Measurements from ENCODE around the gene FABP1. TPM values are rescaled to one million over a fixed set of nuclear protein-coding genes. Genes with fewer than 3 reads are reported as not detected.

Gene FABP1
- total RNA-seq, result not detected in 2 replicates

DNA sequence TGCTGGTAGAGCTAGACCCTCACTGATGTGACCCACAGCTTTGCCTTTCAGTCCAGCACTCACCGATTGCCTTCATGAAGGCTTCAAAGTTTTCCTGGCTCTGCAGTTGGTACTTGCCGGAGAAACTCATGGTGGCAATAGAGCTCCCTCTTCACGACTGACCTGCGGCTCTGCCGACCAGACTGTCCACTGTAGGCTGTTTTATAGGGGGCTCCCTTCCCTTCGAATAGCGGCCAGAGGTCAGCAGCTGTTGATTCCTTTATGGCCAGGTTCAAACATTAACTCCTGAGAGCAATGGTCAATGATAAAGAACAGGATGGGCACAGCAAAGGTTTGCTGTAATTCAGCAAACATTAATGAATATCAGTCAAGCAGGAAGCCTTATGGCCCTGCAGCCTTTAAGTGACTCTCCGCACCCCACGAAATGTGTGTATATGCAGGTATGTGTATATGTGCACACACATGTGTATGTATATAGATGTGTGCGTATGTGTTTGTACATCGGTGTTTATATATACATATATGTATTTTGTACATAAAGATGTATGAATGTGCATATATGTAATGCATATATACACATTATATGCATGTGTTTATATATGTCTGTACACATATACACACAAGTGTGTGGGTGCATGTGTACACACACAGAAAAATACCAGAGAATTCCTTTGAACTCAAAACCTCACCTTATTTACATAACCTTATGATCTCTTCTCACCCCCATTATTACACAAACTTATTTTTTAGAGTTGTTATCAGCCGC lies at the start of gene FABP1:
Gene FABP1, minus strand, starts transcription at position 175 of the 766 bp plus-strand sequence. Its CDS starts 45 bp downstream, at position 130.
- DNase-seq (ENCODE audit: low read depth, low spot score), result no peak

DNA sequence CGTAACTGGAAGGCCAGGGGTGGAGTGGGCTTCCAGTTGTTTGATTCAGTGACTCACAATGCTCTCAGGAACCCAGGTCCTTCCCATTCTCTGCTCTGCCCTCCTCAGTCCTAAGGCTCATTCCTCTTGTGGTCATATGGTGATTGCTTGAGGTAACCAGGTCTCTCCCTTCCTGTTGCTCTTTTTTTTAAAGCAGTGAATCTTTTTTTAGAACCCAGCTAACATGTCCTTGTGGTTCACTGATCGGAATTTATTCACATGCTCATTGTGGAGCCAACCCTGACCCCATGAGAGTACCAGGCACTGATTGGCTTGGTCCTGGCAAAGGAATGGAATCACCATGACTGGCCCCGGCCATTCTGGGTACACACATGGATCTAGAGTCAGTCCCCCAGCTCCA lies 49.7 kb upstream of the FABP1 start:
- DNase-seq (ENCODE audit: low read depth, low spot score), result no peak

DNA sequence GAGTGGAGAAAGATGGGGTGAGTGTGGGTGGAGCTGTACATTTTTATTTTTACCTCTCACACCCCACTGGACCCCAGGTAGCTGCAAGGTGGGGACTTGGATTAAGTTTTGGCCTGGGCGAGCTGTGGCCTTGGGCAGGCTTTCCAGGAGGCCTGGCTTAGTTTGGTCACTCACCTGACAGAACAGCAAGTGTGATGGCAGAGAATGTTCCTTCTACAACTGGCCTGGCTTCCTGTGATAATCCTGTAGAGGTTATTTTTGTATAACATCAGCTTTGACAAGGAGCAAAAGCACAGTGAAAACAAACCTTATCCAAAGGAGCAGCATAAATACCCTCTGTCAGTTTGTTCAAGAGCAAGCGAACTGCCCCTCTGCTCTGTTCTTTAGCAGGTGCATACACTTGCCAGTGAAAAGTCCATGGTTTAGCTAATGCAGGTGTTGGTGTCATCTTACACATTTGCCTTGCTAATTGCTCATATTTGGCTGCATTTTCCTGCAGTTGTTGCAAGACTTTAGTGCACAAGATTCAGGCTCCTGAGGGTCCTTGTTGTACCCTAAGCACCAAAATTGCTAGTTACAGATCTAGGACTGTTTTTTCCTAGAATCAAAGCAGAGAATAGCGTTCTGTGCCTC lies 48.6 kb upstream of the FABP1 start:
- no peak for DNase-seq (ENCODE audit: low read depth, low spot score)

DNA sequence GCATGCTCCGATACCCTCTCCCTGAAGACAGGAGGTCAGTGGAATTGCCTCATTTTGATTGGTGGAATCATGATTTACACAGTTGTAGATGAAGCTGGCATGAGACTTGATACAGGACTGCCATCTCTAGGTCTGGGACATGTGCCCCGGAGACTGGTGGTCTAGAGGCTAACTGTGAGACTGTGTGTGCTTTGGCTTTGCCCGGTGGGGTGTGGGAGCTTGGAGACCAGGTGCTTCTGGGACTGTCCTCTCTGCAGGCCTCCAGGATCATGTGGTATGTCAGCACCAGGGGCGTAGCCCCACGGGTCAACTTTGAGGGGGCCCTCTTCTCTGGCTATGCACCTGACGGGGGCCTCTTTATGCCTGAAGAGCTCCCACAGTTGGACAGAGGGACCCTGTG lies 45.0 kb upstream of the FABP1 start:
- no peak for DNase-seq (ENCODE audit: low read depth, low spot score)

DNA sequence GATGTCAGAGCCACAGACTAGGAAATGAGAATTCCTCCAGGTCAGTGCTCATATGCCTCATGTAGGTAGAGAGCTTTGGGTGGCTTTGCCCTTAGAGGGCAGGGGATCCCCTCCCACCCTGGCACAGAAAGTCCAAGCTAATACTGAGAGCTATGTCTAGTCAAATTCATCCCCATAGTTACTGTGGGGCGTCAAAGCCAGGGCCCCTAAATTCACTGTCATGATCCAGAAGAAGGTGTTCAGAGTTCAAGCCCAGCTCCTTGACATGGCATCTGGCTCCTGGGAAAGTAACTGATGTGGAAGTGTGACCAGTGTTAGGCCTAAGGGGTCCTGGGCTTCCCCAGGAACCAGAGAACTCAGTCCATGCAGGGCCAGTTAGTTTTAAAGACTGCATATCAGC lies 44.1 kb upstream of the FABP1 start:
- DNase-seq (ENCODE audit: low read depth, low spot score), result no peak

DNA sequence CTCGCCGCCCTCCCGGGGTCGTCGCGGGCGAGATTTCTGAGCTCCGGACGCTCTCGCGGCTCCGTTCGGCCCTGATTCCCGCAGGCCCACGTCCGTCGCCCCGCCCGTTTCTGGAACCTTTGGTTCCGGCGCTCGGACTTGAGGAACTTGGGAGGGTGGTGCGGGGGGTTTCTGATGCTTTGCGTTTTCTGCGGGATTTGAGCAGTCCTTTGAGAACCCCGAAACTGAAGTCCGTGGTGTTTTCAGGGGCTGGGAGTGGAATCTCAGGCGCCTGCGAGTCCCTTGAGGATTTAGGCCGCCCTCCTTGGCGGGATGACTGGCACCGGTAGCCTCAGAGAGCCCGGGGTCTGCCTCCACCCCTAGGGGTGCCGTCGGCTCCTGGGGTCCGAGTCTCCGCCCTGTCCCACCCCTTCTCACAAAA lies 42.6 kb upstream of the FABP1 start:
- no peak for DNase-seq (ENCODE audit: low read depth, low spot score)

DNA sequence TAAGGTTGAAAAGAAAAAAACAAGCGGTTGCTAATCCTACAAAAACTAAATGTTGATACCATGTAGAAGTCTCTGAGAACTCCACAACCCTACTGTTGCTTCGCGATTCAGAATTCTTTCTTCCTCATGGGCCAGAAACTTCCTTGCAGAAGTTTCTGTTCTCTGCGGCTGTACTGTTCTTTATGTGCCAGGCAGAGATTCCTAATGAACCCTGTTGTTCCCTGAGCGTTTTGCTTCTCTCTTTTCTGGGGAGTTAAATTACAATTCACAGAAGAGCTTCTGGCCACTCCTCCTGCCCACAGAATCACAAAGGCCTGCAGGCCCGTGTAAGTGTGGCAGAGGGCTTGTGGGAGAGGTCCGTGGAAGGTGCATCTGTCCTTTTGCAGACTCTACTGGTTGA lies 40.5 kb upstream of the FABP1 start:
- DNase-seq (ENCODE audit: low read depth, low spot score), result no peak

DNA sequence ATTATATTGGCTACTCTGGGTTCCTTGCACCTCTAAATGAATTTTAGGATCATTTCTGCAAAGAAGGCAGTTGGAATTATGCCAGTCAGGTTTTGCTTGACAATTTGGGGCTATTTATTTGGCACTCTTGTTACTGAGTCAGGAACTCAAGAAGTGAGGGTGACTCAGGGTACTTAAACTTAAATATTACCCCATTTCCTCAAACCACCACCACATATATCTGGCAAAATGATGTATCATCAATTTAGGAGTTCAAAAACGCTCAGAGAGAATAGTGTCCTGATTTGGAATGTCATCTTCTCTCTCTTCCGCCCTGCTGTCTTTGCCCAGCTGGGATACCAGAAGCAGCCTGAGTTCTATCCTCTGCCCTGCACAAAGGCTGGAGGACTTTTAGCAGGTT lies 39.9 kb upstream of the FABP1 start:
- no peak for DNase-seq (ENCODE audit: low read depth, low spot score)

DNA sequence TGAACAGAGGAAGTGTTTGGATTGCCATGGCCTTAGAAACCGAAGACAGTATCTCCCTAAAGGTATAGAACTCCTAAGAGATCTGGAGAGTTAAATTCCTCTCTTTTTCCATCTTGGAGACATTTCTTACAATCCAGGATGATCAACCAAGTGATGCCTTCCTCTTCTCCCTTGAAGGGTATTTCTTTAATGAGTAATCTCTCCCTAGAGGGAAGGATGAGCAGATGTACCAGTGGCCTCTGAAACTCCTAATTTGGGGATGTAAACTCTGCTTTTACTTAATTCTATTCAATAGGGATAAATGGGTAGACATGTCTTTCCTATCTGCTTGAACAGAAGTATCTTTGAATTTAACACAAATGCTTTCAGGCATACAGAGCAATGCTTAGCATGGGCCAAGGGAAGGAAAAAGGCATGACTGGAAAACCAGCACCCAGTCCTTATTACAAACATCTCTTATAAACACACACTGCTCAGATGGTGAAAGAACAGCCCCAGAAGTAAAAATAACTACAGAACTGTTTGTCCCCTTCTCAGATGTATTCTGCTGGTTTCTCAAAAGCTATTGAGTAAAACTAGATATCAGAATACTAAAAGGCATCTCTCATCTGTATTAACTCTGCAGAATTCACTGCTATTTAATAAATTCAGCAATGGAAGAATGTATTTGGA lies 37.6 kb upstream of the FABP1 start:
- no peak for DNase-seq (ENCODE audit: low read depth, low spot score)

DNA sequence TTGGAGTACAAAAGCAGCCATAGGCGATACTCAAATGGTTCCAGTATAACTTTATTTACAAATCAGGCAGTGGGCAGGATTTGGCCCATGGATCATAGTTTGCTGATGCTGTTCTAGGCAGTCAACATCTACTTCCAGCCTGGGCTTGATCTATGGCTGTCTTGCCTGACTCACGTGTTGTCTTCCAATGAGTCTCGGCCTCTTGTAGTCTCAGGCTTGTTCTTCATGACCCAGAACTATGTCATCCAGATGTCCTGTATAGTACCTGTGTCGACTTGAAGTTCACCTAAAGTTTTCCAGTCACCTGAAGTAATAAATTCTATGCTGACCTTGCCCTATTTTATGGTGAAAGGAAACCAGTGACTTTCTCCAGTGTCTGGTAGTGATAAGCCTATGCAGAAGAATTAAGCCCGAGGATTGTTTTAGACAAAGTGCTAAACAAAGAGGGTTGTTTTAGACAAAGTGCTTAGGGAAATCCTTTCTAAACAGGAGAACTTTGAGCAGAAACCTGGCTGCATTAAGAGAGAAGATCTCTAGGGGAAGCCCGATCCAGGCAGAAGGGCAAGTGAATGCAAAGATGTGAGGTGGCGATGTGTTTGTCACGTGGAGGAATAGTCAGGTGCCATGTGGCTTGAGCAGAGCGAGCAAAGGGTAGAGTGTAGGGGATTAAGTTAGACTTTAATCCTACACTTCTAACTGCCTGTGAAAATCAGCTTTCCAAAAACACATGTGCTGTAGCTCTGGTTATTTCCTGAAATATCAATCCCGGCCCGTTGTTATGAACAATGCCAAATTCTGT lies 33.8 kb upstream of the FABP1 start:
- DNase-seq (ENCODE audit: low read depth, low spot score), result no peak

DNA sequence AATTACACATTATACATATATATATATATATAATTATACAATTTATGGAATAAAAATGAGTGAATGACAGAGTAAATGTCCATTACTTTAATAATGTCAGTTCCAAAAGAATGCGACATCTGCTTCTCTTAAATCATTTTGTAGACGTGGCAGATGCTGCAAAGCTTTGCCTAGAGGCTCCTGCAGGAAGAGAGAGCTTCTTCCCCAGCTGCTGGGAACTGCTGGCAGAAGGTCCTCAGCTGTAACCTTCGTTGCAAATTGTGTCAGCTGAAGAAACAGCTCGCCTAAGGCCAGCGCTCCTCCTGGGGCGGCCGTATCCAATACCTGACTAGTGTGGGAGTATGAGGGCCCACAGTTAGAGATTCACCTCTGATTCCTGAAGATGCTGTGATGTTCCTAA lies 32.7 kb upstream of the FABP1 start:
- DNase-seq (ENCODE audit: low read depth, low spot score), result no peak

DNA sequence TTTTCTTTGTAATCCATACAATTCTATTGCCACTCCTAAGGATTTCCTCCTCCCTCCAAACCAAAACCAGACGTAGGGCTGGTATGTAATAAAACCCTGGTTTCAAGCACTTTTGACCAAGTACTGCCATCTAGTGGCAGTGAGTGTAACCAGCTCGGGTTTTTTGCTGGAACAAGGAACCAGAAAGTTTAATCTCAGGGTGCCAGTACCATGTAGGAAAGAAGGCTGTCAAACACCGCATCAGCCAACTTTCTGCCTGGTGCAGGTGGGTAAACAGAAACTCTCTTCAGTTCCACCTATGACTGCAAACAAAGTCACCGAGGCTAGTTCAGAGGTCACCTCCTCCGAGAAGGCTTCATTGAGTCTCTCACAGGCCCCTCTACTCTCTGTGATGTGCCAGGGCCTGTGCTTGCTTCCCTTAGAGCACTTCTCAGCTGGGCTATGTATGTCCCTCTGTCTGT lies 32.1 kb upstream of the FABP1 start:
- no peak for DNase-seq (ENCODE audit: low read depth, low spot score)

DNA sequence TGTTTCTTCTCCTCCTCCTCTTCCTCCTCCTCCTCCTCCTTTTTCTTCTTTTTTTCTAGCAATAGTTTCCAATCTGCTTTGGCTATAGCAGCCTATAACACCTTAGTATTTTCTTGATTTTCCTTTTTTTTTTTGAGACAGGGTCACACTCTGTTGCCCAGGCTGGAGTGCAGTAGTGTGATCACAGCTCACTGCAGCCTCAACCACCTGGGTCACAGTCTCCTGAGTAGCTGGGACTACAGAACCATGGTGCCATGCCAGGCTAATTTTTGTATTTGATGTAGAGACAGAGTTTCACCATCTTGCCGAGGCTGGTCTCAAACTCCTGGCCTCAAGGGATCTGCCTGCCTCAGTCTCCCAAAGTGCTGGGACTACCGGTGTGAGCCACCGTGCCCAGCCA lies 31.6 kb upstream of the FABP1 start:
- DNase-seq (ENCODE audit: low read depth, low spot score), result no peak

DNA sequence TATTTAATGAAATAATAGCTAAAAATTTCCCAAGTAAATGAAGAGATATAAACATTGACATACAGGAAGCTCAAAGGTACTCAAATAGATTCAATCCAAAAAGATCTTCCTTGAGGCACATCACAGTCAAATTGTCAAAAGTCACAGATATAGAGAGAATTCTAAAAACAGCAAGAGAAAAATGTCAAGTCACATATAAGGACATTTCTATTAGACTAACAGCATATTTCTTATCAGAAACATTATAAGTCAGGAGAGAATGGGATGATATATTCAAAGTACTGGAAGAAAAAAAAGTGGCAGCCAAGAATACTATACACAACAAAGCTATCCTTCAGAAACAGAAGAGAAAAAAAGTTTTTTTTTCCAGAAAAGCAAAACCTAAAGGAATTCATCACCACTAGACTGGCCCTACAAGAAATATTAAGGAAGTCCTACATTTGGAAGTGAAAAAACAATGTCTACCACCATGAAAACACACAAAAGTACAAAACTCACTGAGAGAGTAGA lies 21.1 kb upstream of the FABP1 start:
- DNase-seq (ENCODE audit: low read depth, low spot score), result no peak

DNA sequence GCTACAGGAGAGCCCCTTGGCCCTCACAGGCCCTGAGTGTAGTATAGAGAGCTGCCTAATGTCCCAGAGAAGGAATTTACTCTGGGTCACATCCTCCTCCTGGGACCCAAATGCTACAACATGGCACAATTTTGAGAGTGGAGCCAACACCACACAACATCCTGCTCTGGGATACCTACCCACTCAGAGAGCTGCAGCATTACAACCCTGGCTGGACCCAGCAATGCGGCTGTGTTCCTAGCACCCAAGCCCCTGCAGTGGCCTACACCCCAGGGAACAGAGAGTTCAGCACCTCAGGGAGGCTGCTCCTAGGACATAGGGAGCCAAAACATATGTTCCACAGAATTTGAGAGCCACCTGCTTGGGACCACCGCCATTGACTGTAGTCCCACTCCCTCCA lies 19.3 kb upstream of the FABP1 start:
- DNase-seq (ENCODE audit: low read depth, low spot score), result no peak

DNA sequence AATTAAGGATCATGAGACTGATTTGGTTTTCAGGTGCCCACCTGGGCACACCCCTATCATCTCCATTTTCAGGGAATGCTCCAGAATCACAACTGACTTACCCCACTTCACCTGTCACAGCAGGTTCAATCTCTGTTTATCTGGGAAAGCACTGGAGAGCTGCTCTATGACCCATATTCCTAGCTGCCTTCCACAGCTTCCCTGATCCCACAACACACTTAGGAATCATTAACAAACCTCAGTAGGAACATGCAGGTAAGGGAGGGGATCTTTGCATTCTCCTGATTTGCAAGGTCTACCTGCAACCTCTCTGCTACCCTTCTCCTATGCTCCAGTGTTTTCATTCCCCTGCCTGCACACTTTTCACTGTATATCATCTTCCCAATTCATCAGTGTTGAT lies 18.7 kb upstream of the FABP1 start:
- DNase-seq (ENCODE audit: low read depth, low spot score), result no peak

DNA sequence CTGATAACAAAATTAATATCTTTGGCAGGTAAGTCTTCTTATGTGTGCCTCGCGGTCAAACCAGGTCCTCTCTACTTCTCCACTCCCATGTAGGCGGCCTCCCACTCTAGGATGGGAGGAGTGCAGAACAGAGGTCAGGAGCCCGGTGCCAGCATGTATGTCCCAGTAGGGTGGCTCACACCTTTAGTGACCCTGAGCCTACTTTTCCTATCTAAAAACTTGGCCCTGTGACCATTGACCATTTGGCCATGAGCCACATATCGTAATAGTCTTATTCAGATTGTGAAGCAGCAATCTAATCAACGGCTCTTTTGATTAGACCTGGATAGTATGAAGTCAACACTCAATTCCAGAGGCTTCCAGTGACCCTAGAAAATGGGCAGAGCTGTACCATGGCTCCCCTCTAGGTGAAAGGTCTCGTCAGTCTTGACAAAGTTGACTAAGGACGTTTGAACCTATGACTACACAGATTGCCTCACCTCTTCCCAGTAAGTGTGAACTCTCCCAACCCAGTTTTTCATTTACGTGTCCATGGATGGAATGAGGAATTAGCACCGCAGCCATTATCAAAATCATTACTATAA lies 17.1 kb upstream of the FABP1 start:
- no peak for DNase-seq (ENCODE audit: low read depth, low spot score)

DNA sequence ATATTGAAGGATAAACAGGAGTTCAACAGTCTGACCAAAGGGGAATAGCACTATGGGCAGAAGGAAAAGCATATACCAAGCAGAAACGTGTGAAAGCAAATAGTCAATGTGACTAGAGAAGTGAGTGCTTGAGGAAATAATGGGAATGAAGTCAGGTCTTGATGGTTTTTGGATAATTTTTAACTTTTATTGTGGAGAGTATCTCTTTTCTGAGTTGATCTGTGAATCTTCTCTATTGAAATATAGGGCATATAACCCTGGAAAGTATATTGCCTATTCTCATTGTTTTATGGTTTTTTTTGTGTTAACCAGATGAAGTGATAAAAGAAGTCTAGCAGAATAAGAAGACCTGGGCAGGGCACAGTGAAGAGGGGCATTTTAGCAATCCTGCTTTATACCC lies 16.4 kb upstream of the FABP1 start:
- DNase-seq (ENCODE audit: low read depth, low spot score), result no peak

DNA sequence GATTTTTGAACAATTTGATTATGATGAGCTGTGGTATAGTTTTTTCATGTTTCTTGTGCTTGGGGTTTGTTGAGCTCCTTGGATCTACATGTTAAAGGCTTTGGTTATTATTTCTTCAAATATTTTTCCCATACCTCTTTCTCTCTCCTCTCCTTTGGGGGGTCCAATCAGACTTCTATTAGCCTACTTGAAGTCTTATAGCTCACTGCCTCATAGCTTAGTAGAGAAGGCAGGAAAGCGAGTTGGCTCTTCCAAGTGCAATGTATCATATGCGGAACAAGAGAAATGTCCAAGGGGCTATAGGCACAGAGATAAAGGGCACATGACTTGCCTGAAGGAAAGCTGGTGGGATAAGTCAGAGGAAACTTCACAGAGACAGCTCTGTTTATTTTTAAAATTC lies 14.1 kb upstream of the FABP1 start:
- no peak for DNase-seq (ENCODE audit: low read depth, low spot score)

DNA sequence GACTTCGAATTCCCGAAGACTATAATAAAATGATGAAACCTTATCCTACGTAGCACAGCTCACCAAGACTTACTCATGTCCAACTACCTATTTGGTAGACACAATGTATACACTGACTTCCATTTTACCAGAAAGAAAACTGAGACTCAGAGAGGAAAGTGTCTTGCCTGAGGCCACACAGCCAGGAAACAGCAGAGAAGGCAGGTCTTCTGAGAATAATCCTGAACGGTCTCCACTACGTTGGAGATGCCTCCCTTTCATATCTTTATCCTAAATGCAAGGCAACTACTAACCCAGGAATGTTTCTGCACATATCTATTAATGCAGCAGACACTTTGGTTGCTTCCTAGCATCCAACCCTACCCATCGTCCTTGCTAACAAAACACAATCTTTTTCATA lies 11.9 kb upstream of the FABP1 start:
- DNase-seq (ENCODE audit: low read depth, low spot score), result no peak

DNA sequence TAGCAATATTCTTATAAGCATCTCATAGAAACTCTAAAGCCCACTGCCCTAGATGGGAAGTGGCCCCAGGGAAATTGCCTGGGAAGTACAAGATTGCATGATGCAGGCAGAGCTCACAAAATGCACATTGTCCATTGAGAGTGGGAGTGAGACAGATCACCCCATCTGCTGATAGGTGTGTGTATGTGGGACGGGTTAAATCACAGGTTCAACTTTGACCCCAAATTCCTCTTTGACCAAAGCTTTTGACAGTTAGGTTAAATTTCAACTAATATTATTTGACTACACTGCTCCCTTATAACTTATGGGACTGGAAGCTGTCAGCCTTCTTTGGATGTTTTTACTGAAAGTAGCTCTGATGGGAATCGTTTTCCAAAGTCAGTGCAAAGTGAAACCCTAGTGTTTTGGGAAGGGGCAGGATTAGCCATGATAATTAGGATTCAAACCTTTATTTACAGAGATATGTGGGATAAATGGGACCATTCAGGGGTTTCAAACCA lies 11.4 kb upstream of the FABP1 start:
- no peak for DNase-seq (ENCODE audit: low read depth, low spot score)
